Smooth muscle cell of the brain vasculature (primary cell): ENCODE results near the gene CNN2.

Experiments used
- DNase-seq: peaks from one replicate; pipeline ENCODE4 v3.0.0-alpha.2; 2012; ENCODE audit warnings: low read depth, low spot score

Gene CNN2

GRCh38 chr19:995051-995827 lies 31.2 kb upstream of the CNN2 start:
- DNase-seq, result no peak

- DNase-seq, result no peak
Observed at GRCh38 chr19:996051-996838, 30.2 kb upstream of the CNN2 start.

- DNase-seq, result no peak
Observed at GRCh38 chr19:998064-998463, 28.3 kb upstream of the CNN2 start.

- no peak for DNase-seq
Observed at GRCh38 chr19:999379-999719, 27.1 kb upstream of the CNN2 start.

- no peak for DNase-seq
Observed at GRCh38 chr19:1000095-1000494, 26.3 kb upstream of the CNN2 start, which contains the start of gene GRIN3B. TSS of gene GRIN3B (plus strand) at chr19:1000419. CDS start at chr19:1000438, 19 bp downstream.

GRCh38 chr19:1000591-1001537 lies 25.5 kb upstream of the CNN2 start:
- no peak for DNase-seq

GRCh38 chr19:1001538-1002166 lies 24.8 kb upstream of the CNN2 start:
- no peak for DNase-seq

- DNase-seq, result no peak
Observed at GRCh38 chr19:1002600-1002999, 23.8 kb upstream of the CNN2 start.

GRCh38 chr19:1003283-1003682 lies 23.1 kb upstream of the CNN2 start:
- DNase-seq, result no peak

- no peak for DNase-seq
Observed at GRCh38 chr19:1004204-1004802, 22.1 kb upstream of the CNN2 start.

GRCh38 chr19:1004803-1005664 lies 21.4 kb upstream of the CNN2 start:
- no peak for DNase-seq

GRCh38 chr19:1006711-1007398 lies 19.6 kb upstream of the CNN2 start:
- DNase-seq, result no peak

- no peak for DNase-seq
Observed at GRCh38 chr19:1007399-1008251, 18.8 kb upstream of the CNN2 start.

- DNase-seq, result no peak
Observed at GRCh38 chr19:1008268-1009040, 18.0 kb upstream of the CNN2 start.

- DNase-seq, result no peak
Observed at GRCh38 chr19:1009041-1009980, 17.1 kb upstream of the CNN2 start.

GRCh38 chr19:1009981-1010538 lies 16.3 kb upstream of the CNN2 start:
- no peak for DNase-seq
